ENCODE results near the gene TIGIT. TPM values are rescaled to one million over a fixed set of nuclear protein-coding genes. Genes with fewer than 3 reads are reported as not detected.

Gene TIGIT
- total and polyA plus RNA-seq, 10 of the 15 experiments (the other 5 are each of a cell fraction or from before 2014, with no cell fraction given) = 0.08 to 4.7 (median 0.94) TPM

DNA sequence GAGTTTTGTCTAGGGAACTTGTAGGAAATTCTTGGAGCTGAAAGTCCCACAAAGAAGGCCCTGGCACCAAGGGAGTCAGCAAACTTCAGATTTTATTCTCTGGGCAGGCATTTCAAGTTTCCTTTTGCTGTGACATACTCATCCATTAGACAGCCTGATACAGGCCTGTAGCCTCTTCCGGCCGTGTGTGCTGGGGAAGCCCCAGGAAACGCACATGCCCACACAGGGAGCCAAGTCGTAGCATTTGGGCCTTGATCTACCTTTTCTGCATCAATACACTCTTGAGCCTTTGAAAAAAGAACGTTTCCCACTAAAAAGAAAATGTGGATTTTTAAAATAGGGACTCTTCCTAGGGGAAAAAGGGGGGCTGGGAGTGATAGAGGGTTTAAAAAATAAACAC lies 15.0 kb downstream of the TIGIT start (continued):
- TF ChIP-seq, protein P1, sequence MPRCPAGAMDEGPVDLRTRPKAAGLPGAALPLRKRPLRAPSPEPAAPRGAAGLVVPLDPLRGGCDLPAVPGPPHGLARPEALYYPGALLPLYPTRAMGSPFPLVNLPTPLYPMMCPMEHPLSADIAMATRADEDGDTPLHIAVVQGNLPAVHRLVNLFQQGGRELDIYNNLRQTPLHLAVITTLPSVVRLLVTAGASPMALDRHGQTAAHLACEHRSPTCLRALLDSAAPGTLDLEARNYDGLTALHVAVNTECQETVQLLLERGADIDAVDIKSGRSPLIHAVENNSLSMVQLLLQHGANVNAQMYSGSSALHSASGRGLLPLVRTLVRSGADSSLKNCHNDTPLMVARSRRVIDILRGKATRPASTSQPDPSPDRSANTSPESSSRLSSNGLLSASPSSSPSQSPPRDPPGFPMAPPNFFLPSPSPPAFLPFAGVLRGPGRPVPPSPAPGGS (IDR thresholded peaks at IDR 0.05; ENCODE audit: borderline replicate concordance, insufficient read depth, low read depth, low read length, poor library complexity, severe bottlenecking) = peak; percentile 74
- no peak for TF ChIP-seq RFX5 (IDR thresholded peaks at IDR 0.05; ENCODE audit: low read depth, low read length)
- TF ChIP-seq SREBF2 (IDR thresholded peaks at IDR 0.05; ENCODE audit: low read length) = no peak
- TF ChIP-seq MEF2A (IDR thresholded peaks at IDR 0.05; ENCODE audit: insufficient read depth, low read depth, low read length) = no peak
- TF ChIP-seq, protein P2, sequence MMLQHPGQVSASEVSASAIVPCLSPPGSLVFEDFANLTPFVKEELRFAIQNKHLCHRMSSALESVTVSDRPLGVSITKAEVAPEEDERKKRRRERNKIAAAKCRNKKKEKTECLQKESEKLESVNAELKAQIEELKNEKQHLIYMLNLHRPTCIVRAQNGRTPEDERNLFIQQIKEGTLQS (IDR thresholded peaks at IDR 0.05; ENCODE audit: borderline replicate concordance, extremely low read depth, low read depth, low read length) = no peak
- TF ChIP-seq SIN3A (IDR thresholded peaks at IDR 0.05; ENCODE audit: low read depth, low read length) = no peak
- no peak for TF ChIP-seq BMI1 (IDR thresholded peaks at IDR 0.05; ENCODE audit: borderline replicate concordance)
- TF ChIP-seq, protein P3, sequence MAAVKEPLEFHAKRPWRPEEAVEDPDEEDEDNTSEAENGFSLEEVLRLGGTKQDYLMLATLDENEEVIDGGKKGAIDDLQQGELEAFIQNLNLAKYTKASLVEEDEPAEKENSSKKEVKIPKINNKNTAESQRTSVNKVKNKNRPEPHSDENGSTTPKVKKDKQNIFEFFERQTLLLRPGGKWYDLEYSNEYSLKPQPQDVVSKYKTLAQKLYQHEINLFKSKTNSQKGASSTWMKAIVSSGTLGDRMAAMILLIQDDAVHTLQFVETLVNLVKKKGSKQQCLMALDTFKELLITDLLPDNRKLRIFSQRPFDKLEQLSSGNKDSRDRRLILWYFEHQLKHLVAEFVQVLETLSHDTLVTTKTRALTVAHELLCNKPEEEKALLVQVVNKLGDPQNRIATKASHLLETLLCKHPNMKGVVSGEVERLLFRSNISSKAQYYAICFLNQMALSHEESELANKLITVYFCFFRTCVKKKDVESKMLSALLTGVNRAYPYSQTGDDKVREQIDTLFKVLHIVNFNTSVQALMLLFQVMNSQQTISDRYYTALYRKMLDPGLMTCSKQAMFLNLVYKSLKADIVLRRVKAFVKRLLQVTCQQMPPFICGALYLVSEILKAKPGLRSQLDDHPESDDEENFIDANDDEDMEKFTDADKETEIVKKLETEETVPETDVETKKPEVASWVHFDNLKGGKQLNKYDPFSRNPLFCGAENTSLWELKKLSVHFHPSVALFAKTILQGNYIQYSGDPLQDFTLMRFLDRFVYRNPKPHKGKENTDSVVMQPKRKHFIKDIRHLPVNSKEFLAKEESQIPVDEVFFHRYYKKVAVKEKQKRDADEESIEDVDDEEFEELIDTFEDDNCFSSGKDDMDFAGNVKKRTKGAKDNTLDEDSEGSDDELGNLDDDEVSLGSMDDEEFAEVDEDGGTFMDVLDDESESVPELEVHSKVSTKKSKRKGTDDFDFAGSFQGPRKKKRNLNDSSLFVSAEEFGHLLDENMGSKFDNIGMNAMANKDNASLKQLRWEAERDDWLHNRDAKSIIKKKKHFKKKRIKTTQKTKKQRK (IDR thresholded peaks at IDR 0.05; ENCODE audit: low read depth, low read length) = no peak
- TF ChIP-seq PAX5 (IDR thresholded peaks at IDR 0.05; ENCODE audit: borderline replicate concordance, low read depth, low read length) = no peak
- no peak for TF ChIP-seq FOXK2 (IDR thresholded peaks at IDR 0.05)
- no peak for TF ChIP-seq NR2C1 (IDR thresholded peaks at IDR 0.05)
- TF ChIP-seq YY1 (IDR thresholded peaks at IDR 0.05; ENCODE audit: low read depth, low read length) = peak; percentile 81
- TF ChIP-seq ZNF384 (IDR thresholded peaks at IDR 0.05; ENCODE audit: borderline replicate concordance, low read depth, low read length) = no peak
- peak in 1 of 2 experiments; percentile 52; a peak in 1 of 4 replicates for TF ChIP-seq SRF (IDR thresholded peaks at IDR 0.05; ENCODE audit: low read depth in 2 of 2, low read length in 2 of 2)
- peak in 1 of 2 experiments; percentile 37; a peak in 1 of 4 replicates for TF ChIP-seq ETV6 (conservative IDR thresholded peaks at IDR 0.05 in 1 of 2, IDR thresholded peaks at IDR 0.05 in 1 of 2; ENCODE audit: borderline replicate concordance in 1 of 2, low read depth in 1 of 2)
- TF ChIP-seq ZNF622 (IDR thresholded peaks at IDR 0.05) = no peak
- TF ChIP-seq TAF1 (IDR thresholded peaks at IDR 0.05; ENCODE audit: borderline replicate concordance, low read depth, low read length) = no peak; the same call in 1 of the 2 replicates
- no peak for TF ChIP-seq NFYA (IDR thresholded peaks at IDR 0.05; ENCODE audit: borderline replicate concordance, low read depth, low read length)
- no peak for TF ChIP-seq CHD1 (IDR thresholded peaks at IDR 0.05; ENCODE audit: low read depth, low read length)
- TF ChIP-seq SUZ12 (IDR thresholded peaks at IDR 0.05; ENCODE audit: unreplicated experiment) = no peak
- no peak for TF ChIP-seq HDAC2 (IDR thresholded peaks at IDR 0.05)
- TF ChIP-seq NR2C2 (IDR thresholded peaks at IDR 0.05; ENCODE audit: borderline replicate concordance, control insufficient read depth, insufficient read length, low read depth) = no peak
- no peak for TF ChIP-seq HDGF (IDR thresholded peaks at IDR 0.05)
- no peak for TF ChIP-seq SIX5 (IDR thresholded peaks at IDR 0.05; ENCODE audit: low read depth, low read length, severe bottlenecking)
- peak; percentile 57; the same call in 1 of the 2 replicates for TF ChIP-seq FOXM1 (IDR thresholded peaks at IDR 0.05; ENCODE audit: low read depth, low read length)
- no peak for TF ChIP-seq MYC (IDR thresholded peaks at IDR 0.05; ENCODE audit: insufficient read depth, insufficient read length, insufficient replicate concordance, low read length, severe bottlenecking)
- peak; percentile 43 for TF ChIP-seq CREB1 (IDR thresholded peaks at IDR 0.05; ENCODE audit: low read depth)
- no peak for TF ChIP-seq WRNIP1 (IDR thresholded peaks at IDR 0.05; ENCODE audit: borderline replicate concordance, low read depth, low read length)

Measured in GM12878 (cell line).